ENCODE measurements around the gene ASB6.

Gene ASB6

GRCh38 chr9:129585352-129585751, 56.6 kb downstream of the ASB6 start:
- Histone ChIP-seq H3K9me3 (ENCODE audit: low read length) (peaks cover 5% of the 10 kb centered on the region), H3K4me1 (ENCODE audit: insufficient read depth, low read length) (no peaks in the 10 kb centered on the region), H2AFZ (ENCODE audit: low read depth, low read length) (no peak overlapping the region), H3K4me3 (ENCODE audit: low read length) (no peak overlapping the region), H3K27me3 (ENCODE audit: insufficient read depth, low read length) (no peaks in the 10 kb centered on the region), H3K36me3 (ENCODE audit: insufficient read depth, low read length) (no peaks in the 10 kb centered on the region)

Measured in neuron (in vitro differentiated cells).